Endothelial cell of umbilical vein (primary cell): ENCODE measurements around the gene ZNF423. TPM values are rescaled to one million over a fixed set of nuclear protein-coding genes. Genes with fewer than 3 reads are reported as not detected.

ENCODE experiments used
- BruUV-seq: library from RNA; stranded (reverse); fragments of 400-500 nt; replicated peaks from 2 replicates; lab custom pipeline; 2021; lab: Mats Ljungman, UMichigan
- CTCF ChIA-PET: fragments of 300-600, 350-600 bp; sonication (Branson Sonifier 250); formaldehyde crosslinking; loops from one replicate; lab custom pipeline; 2021; ENCODE audit warnings: antibody characterized with exemption, inconsistent platforms; lab: Charles Lee
- POLR2A ChIA-PET: fragments of 300-600, 350-600 bp; sonication (Branson Sonifier 250); formaldehyde crosslinking; loops from one replicate; lab custom pipeline; 2021; ENCODE audit warnings: antibody characterized with exemption, inconsistent platforms; lab: Charles Lee
- DNase-seq: peaks from one replicate; pipeline ENCODE4 v3.0.0-alpha.2; 2011; ENCODE audit warnings: low read depth, low spot score
- FAIRE-seq: peaks from 2 replicates; lab custom pipeline; 2011; peaks lifted over from hg19 to GRCh38; lab: Jason Lieb, UNC
- H2AFZ ChIP-seq: 2 replicates; pipeline ENCODE4 v1.6.0; 2012; ENCODE audit warnings: low read depth, low read length, control low read depth, inconsistent platforms
- H3K27ac ChIP-seq: 2 replicates; pipeline ENCODE4 v1.5.1; 2011; ENCODE audit warnings: low read depth, mild to moderate bottlenecking, control low read depth, low read length, moderate library complexity; ENCODE audit not compliant: insufficient read depth
- H3K27me3 ChIP-seq, 2 experiments: 2 replicates each; pipeline versions ENCODE4 v1.6.0 to v1.6.1; 2011; ENCODE audit warnings: low read length in 2 of 2, mixed read lengths in 1 of 2; ENCODE audit not compliant: control insufficient read depth in 2 of 2, insufficient read depth in 2 of 2
- H3K36me3 ChIP-seq, 2 experiments: 2 replicates in 1 of 2; 3 replicates in 1 of 2; pipeline ENCODE4 v1.5.1; 2011; ENCODE audit warnings: low read length in 2 of 2, mild to moderate bottlenecking in 1 of 2, moderate library complexity in 1 of 2; ENCODE audit not compliant: control insufficient read depth in 2 of 2, insufficient read depth in 2 of 2; ENCODE audit errors: extremely low read depth in 1 of 2
- H3K4me1 ChIP-seq: 3 replicates; pipeline ENCODE4 v1.5.1; 2011; ENCODE audit warnings: mild to moderate bottlenecking, low read length; ENCODE audit not compliant: control insufficient read depth, insufficient read depth; ENCODE audit errors: extremely low read depth
- H3K4me2 ChIP-seq: 2 replicates; pipeline ENCODE4 v1.6.1; 2011; ENCODE audit warnings: low read length, control low read depth, mixed read lengths; ENCODE audit not compliant: insufficient read depth
- H3K4me3 ChIP-seq, 3 experiments: fragments of 200-600 bp in 1 of 3; sonication (generic), shearing (Covaris generic) in 1 of 3; replicated peaks in 1 of 3; 2 replicates each; pipeline ENCODE4 v1.5.1; 2011 to 2016; ENCODE audit warnings: control low read depth in 3 of 3, low read length in 3 of 3, mild to moderate bottlenecking in 2 of 3, inconsistent platforms in 1 of 3, low read depth in 1 of 3, moderate library complexity in 1 of 3; ENCODE audit not compliant: insufficient read depth in 1 of 3
- H3K79me2 ChIP-seq: 2 replicates; pipeline ENCODE4 v1.6.0; 2012; ENCODE audit warnings: low read length, inconsistent platforms; ENCODE audit not compliant: control insufficient read depth, insufficient read depth
- H3K9ac ChIP-seq: replicated peaks from 2 replicates; pipeline ENCODE3; 2011; ENCODE audit warnings: low read length, control low read depth; ENCODE audit not compliant: insufficient read depth; ENCODE audit errors: extremely low read depth
- H3K9me1 ChIP-seq: replicated peaks from 3 replicates; pipeline ENCODE4 v1.6.0; 2011; ENCODE audit warnings: mild to moderate bottlenecking, low read length; ENCODE audit not compliant: control insufficient read depth, insufficient read depth; ENCODE audit errors: extremely low read depth
- H3K9me3 ChIP-seq: replicated peaks from 2 replicates; pipeline ENCODE4 v1.5.1; 2012; ENCODE audit warnings: low read length, inconsistent platforms; ENCODE audit not compliant: control insufficient read depth, insufficient read depth
- H4K20me1 ChIP-seq: replicated peaks from 2 replicates; pipeline ENCODE3; 2011; ENCODE audit warnings: mild to moderate bottlenecking, low read length; ENCODE audit not compliant: control insufficient read depth, insufficient read depth; ENCODE audit errors: extremely low read depth
- EZH2 ChIP-seq: IDR thresholded peaks from 2 replicates; pipeline ENCODE4 v1.6.1; 2012; ENCODE audit warnings: borderline replicate concordance, low read depth, mild to moderate bottlenecking, moderate library complexity, low read length, inconsistent platforms; ENCODE audit not compliant: severe bottlenecking
- FOS ChIP-seq: IDR thresholded peaks from 2 replicates; pipeline ENCODE4 v1.6.1; 2011; ENCODE audit warnings: mild to moderate bottlenecking, low read length, moderate library complexity, borderline replicate concordance; ENCODE audit not compliant: insufficient read depth
- GATA2 ChIP-seq: IDR thresholded peaks from 2 replicates; pipeline ENCODE4 v1.7.0; 2011; ENCODE audit warnings: low read depth, mild to moderate bottlenecking, moderate library complexity, mixed read lengths, low read length; ENCODE audit not compliant: insufficient read length, insufficient read depth
- JUN ChIP-seq: IDR thresholded peaks from 2 replicates; pipeline ENCODE4 v1.6.1; 2011; ENCODE audit warnings: borderline replicate concordance, low read depth; ENCODE audit not compliant: insufficient read length, insufficient read depth
- MAX ChIP-seq: IDR thresholded peaks from 2 replicates; pipeline ENCODE4 v1.6.1; 2011; ENCODE audit not compliant: insufficient read depth, insufficient read length
- MYC ChIP-seq: IDR thresholded peaks from one replicate; pipeline ENCODE4 v1.6.1; 2011; ENCODE audit warnings: mild to moderate bottlenecking, low read depth, low read length
- POLR2A ChIP-seq: IDR thresholded peaks from 2 replicates; pipeline ENCODE4 v1.6.1; 2012; ENCODE audit warnings: low read depth, mild to moderate bottlenecking, control low read depth, low read length
- POLR2AphosphoS5 ChIP-seq: IDR thresholded peaks from 2 replicates; pipeline ENCODE4 v1.6.1; 2012; ENCODE audit warnings: low read depth, mild to moderate bottlenecking, control low read depth, low read length, moderate library complexity; ENCODE audit not compliant: insufficient read depth
- dilution Hi-C: fragments of 300-500 bp; cut with MboI; formaldehyde crosslinking; loops from one replicate; pipeline ENCODE4 v1.15.0; 2019; ENCODE audit warnings: low sequenced_read_pairs; ENCODE audit not compliant: extremely low pct_ligation_motif_present
- intact Hi-C: fragments of 100-400 bp; cut with micrococcal nuclease; formaldehyde crosslinking; loops from one replicate; pipeline ENCODE4 v1.10.0; 2022
- polyA plus RNA-seq, 4 experiments: library from polyadenylated mRNA; depleted of rRNA in 3 of 4; stranded (reverse) in 3 of 4; unstranded in 1 of 4; fragments of >200 nt; gene quantifications; 2 replicates each; pipeline versions ENCODE4 v1.2.1 to v1.2.3, GENCODE V29; 2011 to 2012; ENCODE audit warnings: missing spikeins in 1 of 4
- total RNA-seq: library from RNA; stranded (reverse); gene quantifications from 2 replicates; pipeline ENCODE4 v1.2.3, GENCODE V29; 2021
- TF ChIP-seq, protein P1 (sequence below), 2 donors: IDR thresholded peaks; 1 replicate in 1 of 2; 2 replicates in 1 of 2; pipeline ENCODE4 v1.5.1; 2011; ENCODE audit warnings: low read length in 2 of 2, mild to moderate bottlenecking in 2 of 2, moderate library complexity in 2 of 2, control low read depth in 1 of 2, inconsistent platforms in 1 of 2, low read depth in 1 of 2; ENCODE audit not compliant: insufficient read depth in 1 of 2; ENCODE audit errors: extremely low read depth in 1 of 2

The ZNF423 gene
- total and polyA plus RNA-seq, 2 donors (not counting 3 experiments of a cell fraction or from before 2014, with no cell fraction given), result 2.2 to 8.1 TPM

DNA sequence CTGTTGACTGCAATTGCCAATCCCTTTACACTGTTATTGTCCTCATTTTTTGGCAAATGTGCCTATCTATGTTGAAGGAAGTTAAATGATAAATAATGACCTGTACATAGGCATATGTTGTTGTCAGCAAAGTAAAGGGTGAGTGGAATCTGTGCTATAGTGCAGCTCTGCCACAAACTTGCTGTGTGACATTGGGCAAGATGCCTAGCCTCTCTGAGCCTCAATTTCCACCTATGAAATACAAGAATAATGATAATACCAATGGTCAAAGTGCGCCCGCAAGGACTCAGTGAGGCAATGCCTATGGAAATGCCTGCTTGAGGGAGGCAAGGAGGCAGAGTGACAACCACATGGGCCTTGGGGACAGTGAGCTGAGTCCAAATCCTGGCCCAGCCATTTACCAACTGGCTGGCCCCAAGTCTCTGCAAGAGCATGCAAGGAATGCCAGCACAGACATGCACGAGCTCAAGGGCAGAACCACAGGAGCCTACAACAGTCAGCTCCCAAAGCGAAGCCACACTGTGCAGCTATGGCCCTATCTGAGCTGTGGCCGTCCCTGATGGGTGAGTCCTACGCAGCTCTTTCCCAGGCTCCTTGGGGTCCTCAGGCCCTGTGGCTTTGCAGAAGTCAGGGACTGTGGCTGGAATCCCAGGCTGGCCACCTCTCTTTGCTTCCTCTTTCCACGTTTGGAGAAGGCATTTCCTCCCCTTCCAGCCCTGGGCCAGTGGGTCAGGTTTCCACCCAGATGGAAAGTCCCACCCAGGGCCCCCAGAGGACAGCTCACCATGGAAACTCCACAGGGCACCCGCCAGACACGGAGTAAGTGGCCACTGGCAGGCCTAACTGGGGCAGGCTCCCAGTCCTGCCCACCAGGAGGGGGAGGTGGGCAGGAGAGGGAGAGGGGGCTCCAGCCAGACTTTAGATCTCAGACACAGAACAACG is 82.1 kb downstream of the ZNF423 start:
- POLR2A ChIA-PET, result no interaction called here
- no peak overlapping the region for H2AFZ ChIP-seq
- CTCF ChIA-PET, result interaction anchor here (0.9 to 1.3 kb wide), 2 partner anchors 11 to 84 kb away, joined by 3 to 4 read pairs; no protein-coding TSS in a partner anchor
- H3K27me3 ChIP-seq, result no peaks in the 10 kb centered on the region
- TF ChIP-seq EZH2, result no peak
- TF ChIP-seq GATA2, result no peak
- TF ChIP-seq MYC, result no peak
- no peak for TF ChIP-seq FOS
- TF ChIP-seq POLR2AphosphoS5, result no peak
- TF ChIP-seq JUN, result no peak
- no peak for TF ChIP-seq POLR2A
- TF ChIP-seq MAX, result no peak
- TF ChIP-seq, protein P1, sequence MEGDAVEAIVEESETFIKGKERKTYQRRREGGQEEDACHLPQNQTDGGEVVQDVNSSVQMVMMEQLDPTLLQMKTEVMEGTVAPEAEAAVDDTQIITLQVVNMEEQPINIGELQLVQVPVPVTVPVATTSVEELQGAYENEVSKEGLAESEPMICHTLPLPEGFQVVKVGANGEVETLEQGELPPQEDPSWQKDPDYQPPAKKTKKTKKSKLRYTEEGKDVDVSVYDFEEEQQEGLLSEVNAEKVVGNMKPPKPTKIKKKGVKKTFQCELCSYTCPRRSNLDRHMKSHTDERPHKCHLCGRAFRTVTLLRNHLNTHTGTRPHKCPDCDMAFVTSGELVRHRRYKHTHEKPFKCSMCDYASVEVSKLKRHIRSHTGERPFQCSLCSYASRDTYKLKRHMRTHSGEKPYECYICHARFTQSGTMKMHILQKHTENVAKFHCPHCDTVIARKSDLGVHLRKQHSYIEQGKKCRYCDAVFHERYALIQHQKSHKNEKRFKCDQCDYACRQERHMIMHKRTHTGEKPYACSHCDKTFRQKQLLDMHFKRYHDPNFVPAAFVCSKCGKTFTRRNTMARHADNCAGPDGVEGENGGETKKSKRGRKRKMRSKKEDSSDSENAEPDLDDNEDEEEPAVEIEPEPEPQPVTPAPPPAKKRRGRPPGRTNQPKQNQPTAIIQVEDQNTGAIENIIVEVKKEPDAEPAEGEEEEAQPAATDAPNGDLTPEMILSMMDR (IDR thresholded peaks at IDR 0.05; ENCODE audit: extremely low read depth in 1 of 2, insufficient read depth in 1 of 2, low read depth in 1 of 2, low read length in 2 of 2), result no peak
- no peaks in the 10 kb centered on the region for H3K9me3 ChIP-seq
- H3K4me2 ChIP-seq, result no peak overlapping the region
- no peaks in the 10 kb centered on the region for H3K9me1 ChIP-seq
- FAIRE-seq, result no peak
- intact Hi-C loops (no loop called here), dilution Hi-C loops (no loop called here)
- no peaks in the 10 kb centered on the region for H4K20me1 ChIP-seq
- H3K27ac ChIP-seq, result no peak overlapping the region
- no peaks in the 10 kb centered on the region for H3K36me3 ChIP-seq
- peak; percentile 18 for DNase-seq
- no peak overlapping the region for H3K4me3 ChIP-seq
- no peak overlapping the region for H3K9ac ChIP-seq
- no TSS peak for BruUV-seq
- H3K79me2 ChIP-seq, result no peaks in the 10 kb centered on the region
- H3K4me1 ChIP-seq, result peaks cover 2% of the 10 kb centered on the region
